ENCODE data around the gene SIGLEC10. TPM values are rescaled to one million over a fixed set of nuclear protein-coding genes. Genes with fewer than 3 reads are reported as not detected.

The SIGLEC10 gene
- polyA plus RNA-seq, 2 of the 4 experiments (the other 2 are of a cell fraction) = not detected

DNA sequence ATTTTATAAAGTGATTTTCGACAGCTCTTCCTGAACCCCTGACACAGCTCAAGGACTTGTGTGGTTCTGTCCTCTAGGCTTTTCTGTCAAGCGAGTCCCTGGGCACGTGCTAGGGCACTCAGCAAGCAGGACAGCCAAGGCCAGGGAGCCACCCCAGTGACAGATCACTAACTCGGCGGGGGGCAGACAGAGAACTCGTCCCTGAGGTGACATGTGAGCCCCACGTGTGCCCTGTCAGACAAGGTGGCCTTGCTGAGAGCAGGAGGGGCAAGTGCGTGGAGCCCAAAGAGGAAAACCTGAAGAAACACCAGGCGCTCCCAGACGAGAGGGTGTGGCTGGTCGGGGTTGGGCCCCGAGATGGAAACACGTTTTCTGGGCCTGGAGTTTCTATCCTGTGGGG, 56.2 kb downstream of the SIGLEC10 start:
- CTCF ChIA-PET = interaction anchor here (0.6 to 5.6 kb wide), 4 partner anchors 20 to 335 kb away, joined by 3 to 46 read pairs (median 3); partner anchors contain the start of gene VSIG10L
- POLR2A ChIA-PET = no interaction called here

More for the DNA sequence above, 56.2 kb downstream of the SIGLEC10 start:
- TF ChIP-seq ZFP36 (IDR thresholded peaks at IDR 0.05; ENCODE audit: borderline replicate concordance, partially characterized antibody) = no peak
- no peak for TF ChIP-seq RAD21 (conservative IDR thresholded peaks at IDR 0.05 in 1 of 2, IDR thresholded peaks at IDR 0.05 in 1 of 2)
- TF ChIP-seq MYC (IDR thresholded peaks at IDR 0.05; ENCODE audit: borderline replicate concordance, low read length) = no peak
- no peak for TF ChIP-seq NPAS2 (CRISPR knock-in tag; IDR thresholded peaks at IDR 0.05; ENCODE audit: borderline replicate concordance)
- TF ChIP-seq HMGXB4 (CRISPR knock-in tag; IDR thresholded peaks at IDR 0.05; ENCODE audit: borderline replicate concordance) = no peak
- TF ChIP-seq POLR2A (IDR thresholded peaks at IDR 0.05; ENCODE audit: low read length) = no peak
- no peak for TF ChIP-seq SMC3 (IDR thresholded peaks at IDR 0.05)
- no peak for TF ChIP-seq CHD2 (IDR thresholded peaks at IDR 0.05; ENCODE audit: low read length, partially characterized antibody)
- no peak for TF ChIP-seq HOXA7 (CRISPR knock-in tag; IDR thresholded peaks at IDR 0.05)
- TF ChIP-seq FOSB (CRISPR knock-in tag; IDR thresholded peaks at IDR 0.05) = no peak
- no peak for TF ChIP-seq HOXB13 (CRISPR knock-in tag; IDR thresholded peaks at IDR 0.05; ENCODE audit: low read depth)
- no peak for TF ChIP-seq MAZ (IDR thresholded peaks at IDR 0.05; ENCODE audit: borderline replicate concordance, low read depth, low read length)
- no peak for TF ChIP-seq GATA3 (IDR thresholded peaks at IDR 0.05; ENCODE audit: borderline replicate concordance)
- no peak for TF ChIP-seq POLR2AphosphoS2 (conservative IDR thresholded peaks at IDR 0.05; ENCODE audit: low read length)
- no peak for TF ChIP-seq CEBPB (IDR thresholded peaks at IDR 0.05)
- no peak for TF ChIP-seq NR3C1 (IDR thresholded peaks at IDR 0.05)
- TF ChIP-seq CHD4 (IDR thresholded peaks at IDR 0.05; ENCODE audit: borderline replicate concordance) = no peak
- no peak for TF ChIP-seq JUNB (IDR thresholded peaks at IDR 0.05)
- ATAC-seq (no peak), FAIRE-seq (no peak), DNase-seq (ENCODE audit: low read depth in 1 of 2, low spot score in 1 of 2) (no peak)
- Histone ChIP-seq H3K4me2 (no peak overlapping the region; the same call in 2 of the 3 replicates), H3K27ac (peak overlapping the region; percentile 87 to 96; a peak in 4 of 6 replicates), H3K4me3 (no peak overlapping the region), H3K9me3 (no peaks in the 10 kb centered on the region), H3K4me1 (peaks cover 73% of the 10 kb centered on the region)
- 88% methylated on average over 13 of the region's 13 CpGs for WGBS (ENCODE audit: missing lambda C conversion rate)

Small RNA genes within 50 kb of the gene (small RNA-seq; reads per million reads assigned to genes)
- gene AC020914.5 = 0 reads per million in 6 experiments

Other genes starting within 250 kb of the SIGLEC10 start
- gene CD33, start 192.6 kb downstream of the SIGLEC10 start, polyA plus RNA-seq (2011; rRNA removed) = 0.10 and 0.40 TPM in 2 replicates
- gene CD33, start 192.6 kb downstream of the SIGLEC10 start, polyA plus RNA-seq (2017; fragmentation: RNase III; extraction: RNeasy Plus Mini Kit Qiagen cat#74134 plus additional on column Dnase treatment) = 0.13 TPM in 1 of 3 replicates, not detected in the others
- not detected in 2 replicates for gene SIGLECL1, start 166.6 kb downstream of the SIGLEC10 start, polyA plus RNA-seq (2011; rRNA removed)
- not detected in 3 replicates for gene SIGLECL1, start 166.6 kb downstream of the SIGLEC10 start, polyA plus RNA-seq (2017; fragmentation: RNase III; extraction: RNeasy Plus Mini Kit Qiagen cat#74134 plus additional on column Dnase treatment)
- 0.04 and 0.08 TPM in 2 replicates for gene IGLON5, start 106.0 kb downstream of the SIGLEC10 start, polyA plus RNA-seq (2011; rRNA removed)
- gene IGLON5, start 106.0 kb downstream of the SIGLEC10 start, polyA plus RNA-seq (2017; fragmentation: RNase III; extraction: RNeasy Plus Mini Kit Qiagen cat#74134 plus additional on column Dnase treatment) = 0.05 to 0.06 TPM in 2 of 3 replicates, not detected in the other
- gene VSIG10L, start 75.5 kb downstream of the SIGLEC10 start, polyA plus RNA-seq (2011; rRNA removed) = 8.6 and 9.2 TPM in 2 replicates
- gene VSIG10L, start 75.5 kb downstream of the SIGLEC10 start, polyA plus RNA-seq (2017; fragmentation: RNase III; extraction: RNeasy Plus Mini Kit Qiagen cat#74134 plus additional on column Dnase treatment) = 5.7 to 6.8 TPM (median 6.7 TPM) in 3 replicates
- gene ETFB, start 51.3 kb downstream of the SIGLEC10 start, polyA plus RNA-seq (2011; rRNA removed) = 112 and 149 TPM in 2 replicates
- 262 to 270 TPM (median 267 TPM) in 3 replicates for gene ETFB, start 51.3 kb downstream of the SIGLEC10 start, polyA plus RNA-seq (2017; fragmentation: RNase III; extraction: RNeasy Plus Mini Kit Qiagen cat#74134 plus additional on column Dnase treatment)
- 1.1 and 1.7 TPM in 2 replicates for gene CLDND2, start 48.6 kb downstream of the SIGLEC10 start, polyA plus RNA-seq (2011; rRNA removed)
- 1.7 to 3.0 TPM (median 2.8 TPM) in 3 replicates for gene CLDND2, start 48.6 kb downstream of the SIGLEC10 start, polyA plus RNA-seq (2017; fragmentation: RNase III; extraction: RNeasy Plus Mini Kit Qiagen cat#74134 plus additional on column Dnase treatment)
- not detected in 2 replicates for gene NKG7, start 45.0 kb downstream of the SIGLEC10 start, polyA plus RNA-seq (2011; rRNA removed)
- gene NKG7, start 45.0 kb downstream of the SIGLEC10 start, polyA plus RNA-seq (2017; fragmentation: RNase III; extraction: RNeasy Plus Mini Kit Qiagen cat#74134 plus additional on column Dnase treatment) = not detected in 3 replicates
- not detected in 2 replicates for gene LIM2, start 29.7 kb downstream of the SIGLEC10 start, polyA plus RNA-seq (2011; rRNA removed)
- not detected in 3 replicates for gene LIM2, start 29.7 kb downstream of the SIGLEC10 start, polyA plus RNA-seq (2017; fragmentation: RNase III; extraction: RNeasy Plus Mini Kit Qiagen cat#74134 plus additional on column Dnase treatment)
- gene C19orf84, start 27.1 kb downstream of the SIGLEC10 start, polyA plus RNA-seq (2011; rRNA removed) = not detected in 2 replicates
- gene C19orf84, start 27.1 kb downstream of the SIGLEC10 start, polyA plus RNA-seq (2017; fragmentation: RNase III; extraction: RNeasy Plus Mini Kit Qiagen cat#74134 plus additional on column Dnase treatment) = not detected in 3 replicates
- not detected in 2 replicates for gene SIGLEC8, start 40.8 kb upstream of the SIGLEC10 start, polyA plus RNA-seq (2011; rRNA removed)
- not detected in 3 replicates for gene SIGLEC8, start 40.8 kb upstream of the SIGLEC10 start, polyA plus RNA-seq (2017; fragmentation: RNase III; extraction: RNeasy Plus Mini Kit Qiagen cat#74134 plus additional on column Dnase treatment)
- not detected in 2 replicates for gene CEACAM18, start 60.9 kb upstream of the SIGLEC10 start, polyA plus RNA-seq (2011; rRNA removed)
- gene CEACAM18, start 60.9 kb upstream of the SIGLEC10 start, polyA plus RNA-seq (2017; fragmentation: RNase III; extraction: RNeasy Plus Mini Kit Qiagen cat#74134 plus additional on column Dnase treatment) = not detected in 3 replicates
- not detected in 2 replicates for gene SIGLEC12, start 84.2 kb upstream of the SIGLEC10 start, polyA plus RNA-seq (2011; rRNA removed)
- gene SIGLEC12, start 84.2 kb upstream of the SIGLEC10 start, polyA plus RNA-seq (2017; fragmentation: RNase III; extraction: RNeasy Plus Mini Kit Qiagen cat#74134 plus additional on column Dnase treatment) = not detected in 3 replicates
- not detected in 2 replicates for gene SIGLEC6, start 114.0 kb upstream of the SIGLEC10 start, polyA plus RNA-seq (2011; rRNA removed)
- gene SIGLEC6, start 114.0 kb upstream of the SIGLEC10 start, polyA plus RNA-seq (2017; fragmentation: RNase III; extraction: RNeasy Plus Mini Kit Qiagen cat#74134 plus additional on column Dnase treatment) = not detected in 3 replicates
- 6.4 and 7.5 TPM in 2 replicates for gene ZNF175, start 153.6 kb upstream of the SIGLEC10 start, polyA plus RNA-seq (2011; rRNA removed)
- gene ZNF175, start 153.6 kb upstream of the SIGLEC10 start, polyA plus RNA-seq (2017; fragmentation: RNase III; extraction: RNeasy Plus Mini Kit Qiagen cat#74134 plus additional on column Dnase treatment) = 2.9 to 3.8 TPM (median 3.3 TPM) in 3 replicates
- not detected in 2 replicates for gene SIGLEC5, start 212.8 kb upstream of the SIGLEC10 start, polyA plus RNA-seq (2011; rRNA removed)
- not detected in 3 replicates for gene SIGLEC5, start 212.8 kb upstream of the SIGLEC10 start, polyA plus RNA-seq (2017; fragmentation: RNase III; extraction: RNeasy Plus Mini Kit Qiagen cat#74134 plus additional on column Dnase treatment)
- 0.03 TPM in 1 of 2 replicates, not detected in the other for gene SIGLEC14, start 229.2 kb upstream of the SIGLEC10 start, polyA plus RNA-seq (2011; rRNA removed)
- gene SIGLEC14, start 229.2 kb upstream of the SIGLEC10 start, polyA plus RNA-seq (2017; fragmentation: RNase III; extraction: RNeasy Plus Mini Kit Qiagen cat#74134 plus additional on column Dnase treatment) = not detected in 3 replicates